Ovary (tissue), 9 donors: ENCODE measurements around the gene SERPINB6. TPM values are rescaled to one million over a fixed set of nuclear protein-coding genes. Genes with fewer than 3 reads are reported as not detected.

Experiments used
- DNase-seq, 5 donors: peaks; one replicate each; pipeline ENCODE4 v3.0.0-alpha.2; 2019 to 2020
- H3K27ac ChIP-seq, 2 donors: fragments of 200-600 bp; one replicate each; pipeline versions ENCODE4 v1.5.1 to v1.8.0; 2019 to 2022
- H3K27me3 ChIP-seq: fragments of 200-600 bp; one replicate; pipeline ENCODE4 v1.8.0; 2022
- H3K36me3 ChIP-seq: fragments of 200-600 bp; sonication (generic); one replicate; pipeline ENCODE4 v1.5.1; 2019
- H3K4me1 ChIP-seq: one replicate; pipeline ENCODE4 v1.8.1; 2013; ENCODE audit warnings: mild to moderate bottlenecking, moderate library complexity; ENCODE audit not compliant: insufficient read depth
- H3K4me3 ChIP-seq: fragments of 200-600 bp; sonication (generic); one replicate; pipeline ENCODE4 v1.5.1; 2017
- H3K9me3 ChIP-seq, 2 donors: fragments of 200-600 bp in 1 of 2; sonication (generic) in 1 of 2; one replicate each; pipeline versions ENCODE4 v1.5.1 to v1.8.1; 2013 to 2019; ENCODE audit warnings: mild to moderate bottlenecking in 1 of 2, moderate library complexity in 1 of 2
- EP300 ChIP-seq: sonication (generic); formaldehyde crosslinking; IDR thresholded peaks from one replicate; pipeline ENCODE4 v1.6.1; 2017; ENCODE audit warnings: antibody characterized with exemption
- POLR2A ChIP-seq: fragments of 450-650 bp; IDR thresholded peaks from one replicate; pipeline ENCODE4 v1.6.1; 2017; ENCODE audit warnings: antibody characterized with exemption, mild to moderate bottlenecking, moderate library complexity
- WGBS, 3 donors: extraction: QIAGEN DNeasy Blood & Tissue Kit in 1 of 3; methylation state at CpG; one replicate each; pipeline versions ENCODE4 v1.1.5 to v1.1.7; 2013 to 2017; 5-methylcytosine and 5-hydroxymethylcytosine counted together
- intact Hi-C, 4 donors: fragments of 100-400 bp; cut with DNase I; formaldehyde crosslinking; loops; one replicate each; pipeline versions ENCODE4 v1.11.0 to v1.15.1; 2022 to 2023
- polyA plus RNA-seq, 2 donors: library from polyadenylated mRNA; stranded (reverse); fragments of 200-250 nt in 1 of 2; fragments of 350-450 nt in 1 of 2; fragmentation: Illumina TruSeq in 1 of 2; extraction: RNeasy Lipid Tissue Mini Kit (QIAGEN cat#74804) in 1 of 2; gene quantifications; one replicate each; pipeline ENCODE4 v1.2.3, GENCODE V29; 2013 to 2014
- total RNA-seq, 7 donors: library from RNA; depleted of rRNA in 2 of 7; stranded (reverse); fragments of >200 nt in 2 of 7; fragmentation: NEBNext Ultra II Directional in 3 of 7; extraction: Animal tissue kit (Norgen Biotek cat#: 25700) in 3 of 7; gene quantifications; one replicate each; pipeline versions ENCODE4 v1.1.0 to v1.2.4, GENCODE V29; 2016 to 2023
- TF ChIP-seq, protein P1 (sequence below), 3 donors: fragments of 450-650 bp in 2 of 3; fragments of 200-600 bp in 1 of 3; IDR thresholded peaks; one replicate each; pipeline versions ENCODE4 v1.5.1 to v1.8.0; 2016 to 2022; ENCODE audit warnings: antibody characterized with exemption in 3 of 3, mild to moderate bottlenecking in 1 of 3
- donor health status: DM: no; HTN: no; CAD: no; lungs with moderate emphysema.
- donor health status: DM: no; HTN: no; CAD: no.
- donor health status: Bipolar disorder and iron deficiency.
- donor health status: DM: yes; HTN: yes; CAD: no.
- donor health status: DM: no; HTN: no; CAD: no.
- donor health status: DM: yes; HTN: yes; CAD: no.

SERPINB6 gene
- total and polyA plus RNA-seq, 9 donors: 98.1 to 252 (median 156) TPM

DNA sequence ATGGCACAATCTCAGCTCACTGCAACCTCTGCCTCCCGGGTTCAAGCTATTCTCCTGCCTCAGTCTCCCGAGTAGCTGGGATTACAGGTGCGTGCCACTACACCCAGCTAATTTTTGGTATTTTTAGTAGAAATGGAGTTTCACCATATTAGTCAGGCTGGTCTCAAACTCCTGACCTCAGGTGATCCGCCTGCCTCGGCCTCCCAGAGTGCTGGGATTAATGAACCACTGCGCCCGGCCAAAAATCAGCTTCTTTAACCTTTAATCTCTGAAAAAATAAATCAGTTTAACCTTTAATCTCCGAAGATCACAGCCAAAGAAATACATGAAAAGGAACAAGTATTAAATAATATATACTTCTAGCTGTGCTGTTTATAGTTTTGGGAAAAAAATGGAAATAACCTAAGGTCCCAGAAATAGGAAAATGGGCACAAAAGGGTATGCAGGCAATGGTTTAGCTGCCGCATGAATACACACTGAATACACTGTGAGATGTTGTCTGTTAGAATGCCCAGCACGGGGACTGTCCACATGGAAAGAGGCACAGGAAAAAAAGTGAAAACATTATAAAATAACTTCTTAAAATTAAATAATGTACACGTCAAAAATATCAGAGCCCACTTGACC is 29.9 kb upstream of the SERPINB6 start:
- 91 to 95% (median 94%) methylated on average over 11 of the region's 11 CpGs for WGBS, 3 donors
- H3K4me3 ChIP-seq: no peak overlapping the region

DNA sequence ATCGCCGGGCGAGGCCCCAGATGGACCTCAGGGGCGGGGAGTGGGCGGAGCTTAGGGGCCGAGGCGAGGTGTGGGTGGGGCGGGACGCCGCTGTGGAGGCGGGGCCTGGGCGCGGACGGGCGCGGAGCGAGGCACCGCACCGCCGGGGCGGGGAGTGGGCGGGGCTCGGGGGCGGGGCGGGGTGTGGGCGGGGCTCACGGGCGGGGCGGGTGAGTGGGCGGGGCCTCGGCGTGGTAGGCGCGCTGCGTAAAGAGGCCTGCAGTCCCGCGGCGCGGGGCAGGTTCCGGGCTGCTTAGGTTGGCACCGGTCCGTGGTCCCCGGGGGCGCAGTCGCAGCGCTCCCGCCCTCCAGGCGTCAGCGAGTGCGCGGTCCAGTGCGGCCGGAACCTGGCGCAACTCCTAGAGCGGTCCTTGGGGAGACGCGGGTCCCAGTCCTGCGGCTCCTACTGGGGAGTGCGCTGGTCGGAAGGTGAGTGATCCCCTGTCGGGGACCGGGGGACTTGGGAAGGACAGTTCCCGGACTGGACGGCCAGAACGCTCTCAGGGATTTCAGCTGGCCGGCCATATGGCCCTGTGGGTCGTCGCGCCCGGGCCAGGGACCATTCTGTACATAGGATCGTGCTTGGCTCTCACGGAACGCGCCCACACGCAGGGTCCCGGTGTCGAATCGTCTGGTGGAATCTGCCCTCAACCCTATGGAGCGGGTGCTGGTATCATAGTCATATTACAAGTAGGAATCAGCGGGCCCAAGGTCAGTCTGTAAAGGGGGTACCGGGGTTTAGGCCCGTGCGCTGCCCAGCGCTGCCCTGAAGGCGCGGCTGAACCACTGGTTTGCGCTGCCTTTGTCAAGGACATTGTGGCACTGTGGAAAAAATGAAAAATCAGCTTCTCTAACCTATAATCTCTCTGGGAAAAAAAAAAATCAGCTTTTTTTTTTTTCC is 28.5 kb upstream of the SERPINB6 start, which contains the start of gene NQO2:
Gene NQO2, plus strand, starts transcription at position 277 of the 940 bp plus-strand sequence. CDS start 6,659 bp downstream, outside the sequence.
- WGBS, 3 donors: 1% methylated on average over 52 to 87 of the region's 87 CpGs

More for the DNA sequence above, 29.9 kb upstream of the SERPINB6 start:
- TF ChIP-seq, protein P1, sequence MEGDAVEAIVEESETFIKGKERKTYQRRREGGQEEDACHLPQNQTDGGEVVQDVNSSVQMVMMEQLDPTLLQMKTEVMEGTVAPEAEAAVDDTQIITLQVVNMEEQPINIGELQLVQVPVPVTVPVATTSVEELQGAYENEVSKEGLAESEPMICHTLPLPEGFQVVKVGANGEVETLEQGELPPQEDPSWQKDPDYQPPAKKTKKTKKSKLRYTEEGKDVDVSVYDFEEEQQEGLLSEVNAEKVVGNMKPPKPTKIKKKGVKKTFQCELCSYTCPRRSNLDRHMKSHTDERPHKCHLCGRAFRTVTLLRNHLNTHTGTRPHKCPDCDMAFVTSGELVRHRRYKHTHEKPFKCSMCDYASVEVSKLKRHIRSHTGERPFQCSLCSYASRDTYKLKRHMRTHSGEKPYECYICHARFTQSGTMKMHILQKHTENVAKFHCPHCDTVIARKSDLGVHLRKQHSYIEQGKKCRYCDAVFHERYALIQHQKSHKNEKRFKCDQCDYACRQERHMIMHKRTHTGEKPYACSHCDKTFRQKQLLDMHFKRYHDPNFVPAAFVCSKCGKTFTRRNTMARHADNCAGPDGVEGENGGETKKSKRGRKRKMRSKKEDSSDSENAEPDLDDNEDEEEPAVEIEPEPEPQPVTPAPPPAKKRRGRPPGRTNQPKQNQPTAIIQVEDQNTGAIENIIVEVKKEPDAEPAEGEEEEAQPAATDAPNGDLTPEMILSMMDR (IDR thresholded peaks at IDR 0.05): no peak
- TF ChIP-seq EP300 (no peak), POLR2A (no peak)
- no peak for DNase-seq
- Histone ChIP-seq H3K9me3 (no peaks in the 10 kb centered on the region), H3K36me3 (no peaks in the 10 kb centered on the region), H3K4me1 (peaks cover 2% of the 10 kb centered on the region), H3K27me3 (no peaks in the 10 kb centered on the region), H3K27ac (no peak overlapping the region)
- intact Hi-C loops: loop anchor here in 1 of 4 donors (5.0 kb wide), 1 partner anchor 46 kb away; no protein-coding TSS in a partner anchor

DNA sequence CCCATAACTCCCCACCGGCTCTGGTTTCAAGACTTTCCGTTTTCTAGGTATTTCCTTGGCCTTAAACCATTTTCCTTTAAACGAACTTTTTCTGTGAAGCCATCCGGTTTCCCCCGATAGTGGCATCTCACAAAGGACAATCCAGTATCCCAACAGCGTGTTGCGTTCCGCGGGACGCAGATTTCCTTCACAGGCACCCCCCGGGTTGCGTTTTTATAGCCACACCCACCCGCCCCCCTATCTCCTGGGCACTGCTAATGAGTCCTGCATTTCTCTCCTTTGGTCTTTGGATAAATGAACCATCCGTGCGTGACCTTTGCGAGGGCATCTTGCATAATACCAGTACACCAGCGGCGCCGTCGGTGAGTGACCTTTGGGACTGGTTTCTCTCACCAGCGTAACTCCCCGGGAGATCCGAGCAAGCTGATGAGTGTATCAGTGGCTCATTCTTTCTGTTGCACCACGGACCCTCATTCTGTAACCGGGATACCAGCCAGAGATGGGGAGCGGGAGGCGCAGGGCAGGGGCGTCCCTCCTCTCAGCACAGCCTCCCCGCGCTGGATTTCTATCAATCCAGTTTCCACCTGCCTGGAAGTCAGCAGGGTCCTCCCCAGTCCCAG is 27.7 kb upstream of the SERPINB6 start:
- Histone ChIP-seq H3K9me3 (no peaks in the 10 kb centered on the region), H3K4me3 (peak overlapping the region; percentile 32), H3K27ac (peak overlapping the region; percentile 51 to 64), H3K4me1 (peaks cover 2% of the 10 kb centered on the region), H3K27me3 (no peaks in the 10 kb centered on the region), H3K36me3 (no peaks in the 10 kb centered on the region)
- WGBS, 3 donors: 0 to 2% (median 1%) methylated on average over 27 to 30 of the region's 30 CpGs
- DNase-seq: peak in 1 of 5 donors; percentile 85
- TF ChIP-seq POLR2A: peak; percentile 37
- TF ChIP-seq, protein P1 (IDR thresholded peaks at IDR 0.05): peak in 1 of 3 donors; percentile 16
- TF ChIP-seq EP300: no peak
- intact Hi-C loops: loop anchor here (2.0 to 5.0 kb wide), 2 partner anchors 56 to 58 kb away; no protein-coding TSS in a partner anchor

More for the DNA sequence above, 28.5 kb upstream of the SERPINB6 start, which contains the start of gene NQO2:
- no peaks in the 10 kb centered on the region for H3K27me3 ChIP-seq
- no peaks in the 10 kb centered on the region for H3K36me3 ChIP-seq
- TF ChIP-seq POLR2A: peak; percentile 86
- TF ChIP-seq, protein P1 (IDR thresholded peaks at IDR 0.05): peak in 1 of 3 donors; percentile 24
- TF ChIP-seq EP300: no peak
- intact Hi-C loops: loop anchor here (2.0 to 5.0 kb wide), 3 partner anchors 47 to 57 kb away; no protein-coding TSS in a partner anchor
- H3K4me1 ChIP-seq: peaks cover 2% of the 10 kb centered on the region
- H3K4me3 ChIP-seq: peak within 1 kb of the TSS; percentile 86
- no peaks in the 10 kb centered on the region for H3K9me3 ChIP-seq
- peak; percentile 94 to 98 (median 97) for DNase-seq
- peak within 1 kb of the TSS; percentile 51 to 68 for H3K27ac ChIP-seq
